Transverse colon (tissue), 3 donors: Measurements from ENCODE around the gene KPNA6.

Experiments used
- POLR2A ChIP-seq: fragments of 450-650 bp; IDR thresholded peaks from one replicate; pipeline ENCODE4 v1.6.1; 2016; ENCODE audit warnings: antibody characterized with exemption, mild to moderate bottlenecking, moderate library complexity
- TF ChIP-seq, protein P1 (sequence below), 5 experiments: fragments of 200-600 bp in 3 of 5; fragments of 450-650 bp in 2 of 5; sonication (generic) in 3 of 5; IDR thresholded peaks; 1 replicate in 2 of 5; 2 replicates in 3 of 5; pipeline ENCODE4 v1.5.1; 2016 to 2017; ENCODE audit warnings: antibody characterized with exemption in 5 of 5, inconsistent platforms in 3 of 5, mild to moderate bottlenecking in 2 of 5, moderate library complexity in 1 of 5

DNA sequence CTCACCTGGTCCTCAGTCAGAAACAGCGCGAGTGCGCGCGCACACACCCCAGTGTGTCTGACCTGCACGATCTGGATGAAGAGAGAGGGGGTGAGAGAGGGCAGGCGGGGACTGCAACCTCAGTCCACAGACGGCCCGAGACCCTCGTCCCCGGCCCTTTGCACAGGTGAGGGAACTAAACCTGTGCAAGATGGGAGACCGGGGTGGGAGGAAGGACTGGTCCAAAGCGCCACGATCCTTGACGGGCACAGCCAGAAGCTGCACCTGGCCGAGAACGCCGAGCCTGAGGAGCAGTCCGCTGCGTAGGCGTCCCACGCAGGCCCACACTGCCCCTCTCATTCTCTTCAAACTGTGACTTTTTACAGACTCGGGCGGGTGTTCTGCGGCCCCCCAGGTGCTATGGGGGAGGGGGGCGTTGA lies 97.1 kb downstream of the KPNA6 start:
- TF ChIP-seq, protein P1, sequence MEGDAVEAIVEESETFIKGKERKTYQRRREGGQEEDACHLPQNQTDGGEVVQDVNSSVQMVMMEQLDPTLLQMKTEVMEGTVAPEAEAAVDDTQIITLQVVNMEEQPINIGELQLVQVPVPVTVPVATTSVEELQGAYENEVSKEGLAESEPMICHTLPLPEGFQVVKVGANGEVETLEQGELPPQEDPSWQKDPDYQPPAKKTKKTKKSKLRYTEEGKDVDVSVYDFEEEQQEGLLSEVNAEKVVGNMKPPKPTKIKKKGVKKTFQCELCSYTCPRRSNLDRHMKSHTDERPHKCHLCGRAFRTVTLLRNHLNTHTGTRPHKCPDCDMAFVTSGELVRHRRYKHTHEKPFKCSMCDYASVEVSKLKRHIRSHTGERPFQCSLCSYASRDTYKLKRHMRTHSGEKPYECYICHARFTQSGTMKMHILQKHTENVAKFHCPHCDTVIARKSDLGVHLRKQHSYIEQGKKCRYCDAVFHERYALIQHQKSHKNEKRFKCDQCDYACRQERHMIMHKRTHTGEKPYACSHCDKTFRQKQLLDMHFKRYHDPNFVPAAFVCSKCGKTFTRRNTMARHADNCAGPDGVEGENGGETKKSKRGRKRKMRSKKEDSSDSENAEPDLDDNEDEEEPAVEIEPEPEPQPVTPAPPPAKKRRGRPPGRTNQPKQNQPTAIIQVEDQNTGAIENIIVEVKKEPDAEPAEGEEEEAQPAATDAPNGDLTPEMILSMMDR (IDR thresholded peaks at IDR 0.05) = no peak
- no peak for TF ChIP-seq POLR2A
